Activated naive CD4-positive, alpha-beta T cell treated with anti-CD3 and anti-CD28 coated beads, Interleukin-2, amount 10 ng/mL, durations not matched to agents 7 days and 5 days (primary cell): ENCODE data around the gene LTA4H.

Experiments
- CTCF ChIA-PET: fragments of 350-600 bp; sonication (Branson Sonifier 250); formaldehyde crosslinking; loops from one replicate; lab custom pipeline; 2021; ENCODE audit warnings: antibody characterized with exemption; lab: Charles Lee
- DNase-seq: peaks from one replicate; pipeline ENCODE4 v3.0.0-alpha.2; 2020
- H3K27ac Mint-ChIP-seq: one replicate; pipeline ENCODE4 v1.8.0; 2021; ENCODE audit warnings: mild to moderate bottlenecking, moderate library complexity, mixed read lengths
- H3K27me3 Mint-ChIP-seq: one replicate; pipeline ENCODE4 v1.8.0; 2021; ENCODE audit warnings: mild to moderate bottlenecking, mixed read lengths
- H3K36me3 Mint-ChIP-seq: one replicate; pipeline ENCODE4 v1.8.0; 2021; ENCODE audit warnings: mixed read lengths
- H3K4me1 Mint-ChIP-seq: one replicate; pipeline ENCODE4 v1.8.0; 2021; ENCODE audit warnings: mixed read lengths
- H3K4me3 Mint-ChIP-seq: one replicate; pipeline ENCODE4 v1.8.0; 2021; ENCODE audit warnings: mild to moderate bottlenecking, moderate library complexity, mixed read lengths
- H3K9me3 Mint-ChIP-seq: one replicate; pipeline ENCODE4 v1.8.0; 2021; ENCODE audit warnings: mixed read lengths

Gene LTA4H

DNA sequence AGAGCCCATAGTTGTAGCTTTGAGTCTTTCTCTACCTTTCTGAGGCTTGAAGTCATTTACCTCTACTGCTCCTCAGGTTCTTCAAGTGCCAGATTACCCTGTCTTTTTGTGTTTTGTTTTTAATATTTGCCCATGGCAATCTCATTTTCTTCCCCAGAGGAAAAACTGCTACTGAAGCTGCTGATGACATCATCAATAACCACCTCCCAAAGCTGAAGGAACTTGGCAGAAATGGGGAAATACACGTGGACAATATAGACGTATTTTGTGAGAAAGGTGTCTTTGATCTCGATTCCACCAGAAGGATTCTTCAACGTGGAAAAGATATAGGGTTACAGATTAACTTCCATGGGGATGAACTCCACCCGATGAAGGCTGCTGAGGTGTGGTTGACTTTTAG, 75.1 kb downstream of the LTA4H start:
- Mint-ChIP-seq H3K27ac (no peak overlapping the region), H3K36me3 (no peaks in the 10 kb centered on the region)

DNA sequence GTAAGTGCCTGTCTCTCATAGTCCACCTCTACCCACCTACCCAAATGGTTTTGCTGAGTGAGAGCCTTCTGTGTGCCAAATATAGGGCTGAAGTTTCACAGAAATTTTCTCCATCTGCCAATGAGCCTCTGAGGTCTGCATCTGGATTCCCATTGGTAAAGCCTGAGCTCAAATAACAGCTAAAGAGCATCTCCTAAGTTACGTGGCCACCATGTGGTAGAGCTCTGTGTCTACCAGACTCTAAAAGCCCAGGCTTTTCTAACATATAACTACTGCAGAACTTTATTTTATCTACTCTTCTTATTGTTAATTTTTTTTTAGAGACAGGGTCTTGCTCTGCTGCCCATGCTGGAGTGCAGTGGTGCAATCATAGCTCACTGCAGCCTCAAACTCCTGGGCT, 76.3 kb downstream of the LTA4H start:
- no peak for DNase-seq
- no peaks in the 10 kb centered on the region for H3K36me3 Mint-ChIP-seq
- no peak overlapping the region for H3K27ac Mint-ChIP-seq
- H3K4me1 Mint-ChIP-seq: no peaks in the 10 kb centered on the region
- CTCF ChIA-PET: interaction anchor here (0.6 to 2.6 kb wide), 7 partner anchors 18 to 311 kb away, joined by 3 to 12 read pairs (median 5); partner anchors contain the start of gene CCDC38
- no peaks in the 10 kb centered on the region for H3K9me3 Mint-ChIP-seq
- H3K27me3 Mint-ChIP-seq: peaks cover 11% of the 10 kb centered on the region
- H3K4me3 Mint-ChIP-seq: no peak overlapping the region

More for the DNA sequence above, 75.1 kb downstream of the LTA4H start:
- Mint-ChIP-seq H3K4me1 (no peaks in the 10 kb centered on the region), H3K9me3 (no peaks in the 10 kb centered on the region), H3K27me3 (peaks cover 11% of the 10 kb centered on the region), H3K4me3 (no peak overlapping the region)
- CTCF ChIA-PET: interaction anchor here (2.2 to 2.6 kb wide), 2 partner anchors 19 to 42 kb away, joined by 7 to 12 read pairs; partner anchors contain the start of gene CCDC38
- no peak for DNase-seq

DNA sequence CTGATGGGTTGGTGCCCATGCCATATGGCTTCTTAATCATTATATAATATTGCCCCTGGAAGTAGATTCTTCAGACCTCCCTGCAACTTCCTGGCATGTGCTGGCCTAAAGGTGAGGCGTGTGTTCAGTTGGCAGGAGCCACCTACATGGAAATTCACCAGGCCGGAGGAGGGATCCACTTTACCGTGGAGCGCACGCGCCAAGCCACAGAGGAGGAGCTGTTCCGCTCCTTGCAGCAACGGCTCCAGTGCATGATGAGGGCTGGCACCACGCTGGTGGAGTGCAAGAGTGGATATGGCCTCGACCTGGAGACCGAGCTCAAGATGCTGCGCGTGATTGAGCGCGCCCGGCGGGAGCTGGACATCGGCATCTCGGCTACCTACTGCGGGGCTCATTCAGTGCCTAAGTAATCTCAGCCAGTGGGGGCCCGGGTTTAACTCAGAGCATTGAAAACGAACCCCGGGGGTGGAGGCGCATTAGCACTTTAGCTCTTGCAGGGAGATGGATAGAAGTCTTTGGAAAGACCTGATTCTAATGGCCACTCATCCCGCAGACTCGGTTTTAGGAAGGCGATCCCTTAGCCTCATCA, 78.7 kb downstream of the LTA4H start:
- H3K27me3 Mint-ChIP-seq: peaks cover 8% of the 10 kb centered on the region
- H3K9me3 Mint-ChIP-seq: no peaks in the 10 kb centered on the region
- DNase-seq: no peak
- no peaks in the 10 kb centered on the region for H3K36me3 Mint-ChIP-seq
- H3K4me1 Mint-ChIP-seq: no peaks in the 10 kb centered on the region
- CTCF ChIA-PET: interaction anchor here (0.5 to 1.2 kb wide), 2 partner anchors 39 to 496 kb away, joined by 3 read pairs; no protein-coding TSS in a partner anchor
- H3K4me3 Mint-ChIP-seq: no peak overlapping the region
- no peak overlapping the region for H3K27ac Mint-ChIP-seq

DNA sequence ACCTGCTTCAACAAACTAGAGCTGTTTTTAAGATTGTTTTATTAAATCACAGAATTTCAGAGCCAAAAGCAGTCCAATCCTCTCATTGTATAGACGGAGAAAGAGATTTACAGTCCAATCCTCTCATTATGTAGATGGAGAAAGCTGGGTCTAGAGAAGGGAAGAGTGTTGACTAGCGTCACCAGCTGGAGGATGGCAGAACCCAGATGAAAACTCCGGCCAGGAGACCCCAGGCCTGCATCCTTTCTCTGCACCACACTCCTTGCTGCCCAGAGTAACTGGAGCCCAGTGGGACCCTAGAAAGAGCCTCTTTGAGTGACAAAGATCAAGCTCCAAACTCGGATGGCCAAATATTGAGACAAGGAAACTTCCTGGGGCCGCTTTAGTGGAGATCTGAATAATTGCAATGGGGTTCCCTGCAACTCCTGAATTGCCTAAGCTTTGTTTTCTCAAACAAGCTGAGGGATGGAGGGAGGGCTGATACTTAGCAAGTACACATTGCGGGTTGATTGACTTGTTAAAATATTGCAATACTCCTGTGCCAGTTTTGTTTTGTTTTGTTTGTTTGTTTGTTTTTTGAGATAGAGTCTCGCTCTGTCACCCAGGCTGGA, 79.7 kb downstream of the LTA4H start:
- no peak for DNase-seq
- Mint-ChIP-seq H3K4me1 (no peaks in the 10 kb centered on the region), H3K36me3 (no peaks in the 10 kb centered on the region), H3K27me3 (peaks cover 8% of the 10 kb centered on the region), H3K27ac (no peak overlapping the region), H3K4me3 (no peak overlapping the region), H3K9me3 (no peaks in the 10 kb centered on the region)
- CTCF ChIA-PET: interaction anchor here (1.5 to 3.2 kb wide), 2 partner anchors 13 to 43 kb away, joined by 5 to 14 read pairs; partner anchors contain the start of gene CCDC38

DNA sequence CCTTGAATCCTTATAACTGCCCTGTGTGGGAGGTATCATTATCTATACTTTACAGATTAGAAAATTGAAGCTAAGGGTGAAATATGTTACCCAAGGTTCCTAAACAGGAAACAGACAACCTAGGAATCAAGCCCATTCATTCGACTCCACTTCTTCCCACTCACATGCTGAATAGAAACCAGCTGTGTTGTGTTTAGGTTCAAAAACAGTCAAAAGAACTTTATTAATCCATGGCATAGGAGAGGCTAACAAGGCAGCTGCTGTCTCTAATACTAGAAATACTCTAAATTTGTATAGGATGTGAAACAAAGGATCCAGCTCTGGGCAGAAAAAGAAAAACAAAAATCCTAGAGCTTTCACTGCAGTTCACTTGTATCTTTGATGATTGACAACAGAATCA, 82.4 kb downstream of the LTA4H start:
- DNase-seq: no peak
- Mint-ChIP-seq H3K36me3 (no peaks in the 10 kb centered on the region), H3K27me3 (peaks cover 9% of the 10 kb centered on the region), H3K9me3 (no peaks in the 10 kb centered on the region), H3K4me1 (no peaks in the 10 kb centered on the region), H3K4me3 (no peak overlapping the region), H3K27ac (no peak overlapping the region)
- CTCF ChIA-PET: interaction anchor here (1.4 to 3.2 kb wide), 2 partner anchors 9 to 46 kb away, joined by 8 to 14 read pairs; no protein-coding TSS in a partner anchor

DNA sequence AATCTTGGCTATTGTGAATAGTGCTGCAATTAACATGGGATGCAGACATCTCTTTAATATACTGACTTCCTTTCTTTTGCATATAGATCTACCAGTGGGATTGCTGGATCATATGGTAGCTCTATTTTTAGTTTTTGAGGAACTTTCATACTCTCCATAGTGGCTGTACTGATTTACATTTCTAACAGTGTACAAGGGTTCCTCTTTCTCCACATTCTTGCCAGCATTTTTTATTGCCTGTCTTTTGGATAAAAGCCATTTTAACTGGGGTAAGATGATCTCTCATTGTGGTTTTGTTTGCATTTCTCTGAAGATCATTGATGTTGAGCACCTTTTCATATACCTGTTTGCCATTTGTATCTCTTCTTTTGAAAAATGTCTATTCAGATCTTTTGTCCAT, 83.9 kb downstream of the LTA4H start:
- CTCF ChIA-PET: interaction anchor here (0.9 kb wide), 1 partner anchor 33 kb away, joined by 3 read pairs; no protein-coding TSS in a partner anchor
- Mint-ChIP-seq H3K27ac (no peak overlapping the region), H3K4me1 (no peaks in the 10 kb centered on the region), H3K27me3 (peaks cover 9% of the 10 kb centered on the region), H3K4me3 (no peak overlapping the region), H3K9me3 (no peaks in the 10 kb centered on the region), H3K36me3 (no peaks in the 10 kb centered on the region)
- no peak for DNase-seq
